Kidney epithelial cell (primary cell): ENCODE data around the gene CDRT4. TPM values are rescaled to one million over a fixed set of nuclear protein-coding genes. Genes with fewer than 3 reads are reported as not detected.
A peak's percentile ranks its signal among the peaks of the same experiment; 100 is the strongest.
"Not testable (repeated sequence)": the region's sequence is repeated elsewhere in the genome, so short reads cannot be mapped to it uniquely, and the experiment has no call there.

ENCODE experiments used
- DNase-seq: peaks from one replicate; pipeline ENCODE4 v3.0.0-alpha.2; 2010; ENCODE audit warnings: low read depth
- H3K27me3 ChIP-seq: 2 replicates; pipeline ENCODE4 v1.6.0; 2011; ENCODE audit warnings: low read length; ENCODE audit not compliant: control insufficient read depth, insufficient read depth
- H3K36me3 ChIP-seq: 2 replicates; pipeline ENCODE4 v1.5.1; 2011; ENCODE audit warnings: low read length; ENCODE audit not compliant: control insufficient read depth, insufficient read depth
- H3K4me3 ChIP-seq: 2 replicates; pipeline ENCODE4 v1.5.1; 2011; ENCODE audit warnings: low read depth, mild to moderate bottlenecking, control low read depth, low read length
- total RNA-seq: library from RNA; depleted of rRNA; stranded (reverse); fragments of >200 nt; gene quantifications from 2 replicates; pipeline ENCODE4 v1.2.3, GENCODE V29; 2015
- TF ChIP-seq, protein P1 (sequence below): IDR thresholded peaks from 2 replicates; pipeline ENCODE4 v1.5.1; 2011; ENCODE audit warnings: mild to moderate bottlenecking, moderate library complexity, low read length, control low read depth, inconsistent platforms; ENCODE audit not compliant: insufficient read depth, poor library complexity, severe bottlenecking

Gene CDRT4
- total RNA-seq, 1 donor from 2014 or later: 3.6 TPM

DNA sequence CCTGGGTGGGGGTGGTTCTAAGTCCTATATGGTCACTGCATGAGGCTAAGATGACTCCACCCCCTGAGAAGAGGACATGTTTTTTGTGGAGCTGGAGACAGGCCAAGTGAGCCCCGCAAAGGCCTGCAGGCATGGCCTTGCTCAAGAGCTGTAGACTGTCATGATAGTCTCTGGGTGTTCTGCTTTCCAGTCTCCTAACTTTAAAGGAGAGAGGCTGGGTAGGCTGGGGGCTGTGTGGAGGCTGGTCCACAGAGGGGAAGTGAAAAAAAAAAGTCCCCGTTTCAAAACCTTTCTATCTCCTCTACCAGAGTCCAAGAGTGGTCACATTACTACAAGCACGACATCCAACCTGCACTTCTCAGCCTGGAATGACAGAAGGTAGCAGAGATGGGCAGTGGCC lies 27.1 kb downstream of the CDRT4 start:
- H3K4me3 ChIP-seq: no peak overlapping the region
- TF ChIP-seq, protein P1, sequence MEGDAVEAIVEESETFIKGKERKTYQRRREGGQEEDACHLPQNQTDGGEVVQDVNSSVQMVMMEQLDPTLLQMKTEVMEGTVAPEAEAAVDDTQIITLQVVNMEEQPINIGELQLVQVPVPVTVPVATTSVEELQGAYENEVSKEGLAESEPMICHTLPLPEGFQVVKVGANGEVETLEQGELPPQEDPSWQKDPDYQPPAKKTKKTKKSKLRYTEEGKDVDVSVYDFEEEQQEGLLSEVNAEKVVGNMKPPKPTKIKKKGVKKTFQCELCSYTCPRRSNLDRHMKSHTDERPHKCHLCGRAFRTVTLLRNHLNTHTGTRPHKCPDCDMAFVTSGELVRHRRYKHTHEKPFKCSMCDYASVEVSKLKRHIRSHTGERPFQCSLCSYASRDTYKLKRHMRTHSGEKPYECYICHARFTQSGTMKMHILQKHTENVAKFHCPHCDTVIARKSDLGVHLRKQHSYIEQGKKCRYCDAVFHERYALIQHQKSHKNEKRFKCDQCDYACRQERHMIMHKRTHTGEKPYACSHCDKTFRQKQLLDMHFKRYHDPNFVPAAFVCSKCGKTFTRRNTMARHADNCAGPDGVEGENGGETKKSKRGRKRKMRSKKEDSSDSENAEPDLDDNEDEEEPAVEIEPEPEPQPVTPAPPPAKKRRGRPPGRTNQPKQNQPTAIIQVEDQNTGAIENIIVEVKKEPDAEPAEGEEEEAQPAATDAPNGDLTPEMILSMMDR: no peak
- no peaks in the 10 kb centered on the region for H3K36me3 ChIP-seq
- no peaks in the 10 kb centered on the region for H3K27me3 ChIP-seq
- DNase-seq: no peak

DNA sequence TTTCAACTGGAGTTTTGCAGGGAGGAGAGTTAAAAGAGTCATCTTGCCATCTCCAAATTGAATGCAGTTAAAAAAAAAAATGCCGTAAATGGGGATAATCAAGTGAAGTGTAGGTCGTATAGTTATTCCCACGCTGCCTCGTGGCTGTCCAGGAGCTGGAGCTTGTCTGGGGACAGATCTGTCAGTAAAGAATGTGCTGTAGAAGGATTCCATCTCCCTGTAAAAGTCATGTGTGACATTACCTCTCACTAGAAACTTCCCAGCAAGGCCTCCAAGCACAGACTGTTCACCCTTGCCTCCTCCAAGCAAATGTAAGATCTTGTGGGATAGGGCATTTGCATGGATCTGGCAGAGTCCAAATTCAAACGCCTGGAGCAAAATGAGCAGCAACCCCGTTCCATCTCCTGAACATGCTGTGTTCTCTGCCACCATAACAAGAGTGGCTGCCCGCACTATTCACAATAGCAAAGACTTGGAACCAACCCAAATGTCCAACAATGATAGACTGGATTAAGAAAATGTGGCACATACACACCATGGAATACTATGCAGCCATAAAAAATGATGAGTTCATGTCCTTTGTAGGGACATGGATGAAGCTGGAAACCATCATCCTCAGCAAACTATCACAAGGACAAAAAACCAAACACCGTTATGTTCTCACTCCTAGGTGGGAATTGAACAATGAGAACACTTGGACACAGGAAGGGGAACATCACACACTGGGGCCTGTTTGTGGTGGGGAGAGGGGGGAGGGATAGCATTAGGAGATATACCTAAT lies 28.0 kb downstream of the CDRT4 start:
- H3K36me3 ChIP-seq, H3K27me3 ChIP-seq, H3K4me3 ChIP-seq, DNase-seq: not testable (repeated sequence)

DNA sequence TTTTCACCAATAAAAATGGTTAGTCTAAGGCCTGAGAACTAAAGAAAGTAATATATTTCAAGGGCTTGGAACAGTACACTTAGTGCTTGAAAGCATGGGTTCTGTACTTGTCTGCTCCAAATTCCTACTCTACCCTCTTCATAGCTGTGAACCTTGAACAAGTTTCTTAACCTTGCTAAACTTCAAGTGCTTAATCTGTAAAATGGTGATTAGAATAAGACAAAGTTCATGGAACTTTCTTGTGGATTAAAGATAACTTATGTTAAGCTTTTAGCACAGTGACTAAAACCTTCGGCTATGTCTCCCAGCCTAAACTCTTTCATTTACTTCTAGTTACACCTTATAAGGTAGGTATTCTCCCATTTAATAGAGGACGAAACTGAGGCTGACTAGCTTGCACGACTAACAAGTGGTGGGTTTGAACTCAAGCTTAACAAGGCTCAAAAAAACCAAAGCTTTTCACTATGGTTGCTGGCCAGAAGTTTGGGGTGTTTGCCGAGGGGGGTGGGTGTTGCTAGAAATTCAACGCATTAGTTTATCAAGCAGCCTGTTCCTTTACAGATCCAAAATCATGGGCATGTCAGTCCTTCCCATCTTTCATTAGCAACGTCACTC lies 28.8 kb downstream of the CDRT4 start:
- TF ChIP-seq, protein P1: no peak
- H3K27me3 ChIP-seq: no peaks in the 10 kb centered on the region
- no peaks in the 10 kb centered on the region for H3K36me3 ChIP-seq
- DNase-seq: no peak
- H3K4me3 ChIP-seq: no peak overlapping the region

DNA sequence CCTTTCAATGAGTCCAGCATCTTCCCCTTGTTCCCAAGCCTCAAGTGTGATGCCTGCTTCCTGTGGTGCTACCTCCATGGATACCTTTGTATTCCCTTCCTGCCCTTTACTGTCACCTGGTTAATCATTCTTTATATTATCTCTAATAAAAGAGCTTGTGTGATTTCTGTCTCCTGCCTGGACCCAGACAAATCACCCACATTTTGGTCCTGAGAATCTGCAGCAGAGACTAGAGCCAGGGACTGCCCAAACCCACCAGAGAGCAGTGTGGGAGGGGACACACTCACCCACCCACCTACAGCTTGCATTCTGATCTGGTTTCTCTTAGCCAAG lies 30.2 kb downstream of the CDRT4 start:
- TF ChIP-seq, protein P1: no peak
- Histone ChIP-seq H3K27me3 (no peaks in the 10 kb centered on the region), H3K36me3 (no peaks in the 10 kb centered on the region), H3K4me3 (no peak overlapping the region)
- DNase-seq: no peak

DNA sequence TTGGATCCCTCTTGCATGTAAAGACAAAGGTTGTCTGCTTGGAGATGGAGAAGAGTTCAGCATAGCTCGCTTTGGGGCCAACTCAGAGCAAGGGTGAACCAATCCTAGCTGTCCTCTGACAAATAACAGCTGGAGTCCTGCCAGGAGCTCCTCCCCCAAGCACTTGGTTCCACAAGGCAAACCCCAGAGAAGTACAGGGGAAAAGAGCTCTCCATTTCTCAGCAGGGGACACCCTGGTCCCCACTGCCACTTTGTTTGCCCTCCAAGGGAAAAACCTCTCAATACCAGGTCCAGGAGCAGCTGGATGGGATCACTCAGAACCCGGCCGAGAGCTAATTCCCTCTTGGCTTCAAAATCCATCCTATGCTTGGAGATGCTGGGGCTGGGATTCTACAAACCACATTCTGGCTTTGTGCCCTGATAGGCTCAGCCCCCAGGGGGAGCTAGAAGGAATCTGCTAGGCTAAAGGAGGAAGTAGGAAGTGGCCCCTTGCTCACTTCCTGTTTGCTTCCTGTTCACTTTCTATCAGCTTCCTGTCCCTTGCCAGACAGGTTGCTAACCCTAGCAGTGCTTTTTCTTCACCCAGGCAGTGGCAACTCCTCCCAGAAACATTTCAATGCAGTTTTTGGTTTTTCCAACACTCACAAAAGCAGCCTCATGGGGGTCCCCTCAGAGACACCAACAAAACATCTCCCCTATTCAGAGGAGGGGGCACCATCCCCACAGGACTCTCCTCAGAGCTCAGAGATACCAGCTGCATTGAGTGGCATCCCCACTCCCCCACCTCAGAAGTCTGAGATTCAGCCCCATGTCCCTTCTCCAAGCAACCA lies 30.7 kb downstream of the CDRT4 start:
- TF ChIP-seq, protein P1: peak; percentile 35
- no peaks in the 10 kb centered on the region for H3K27me3 ChIP-seq
- no peak for DNase-seq

DNA sequence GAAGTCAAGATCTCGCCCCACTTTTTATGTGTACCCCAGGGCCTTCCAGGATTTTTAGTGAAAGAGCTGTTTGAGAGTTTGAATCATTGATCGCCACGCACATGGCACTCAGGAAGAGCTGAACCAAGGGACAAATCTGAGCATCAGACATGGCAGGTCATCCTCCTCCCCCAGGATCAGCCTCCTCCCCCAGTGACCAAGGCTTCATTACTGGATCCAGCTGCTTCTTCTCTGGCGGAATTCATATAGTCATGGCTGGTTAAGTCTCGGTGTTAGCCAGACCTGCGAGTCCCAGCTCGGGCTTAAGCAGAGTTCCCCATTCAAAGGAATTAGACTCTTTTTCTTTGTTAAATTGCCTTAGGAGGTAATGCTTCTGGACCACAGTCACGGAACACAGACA lies 32.5 kb downstream of the CDRT4 start:
- H3K4me3 ChIP-seq: no peak overlapping the region
- TF ChIP-seq, protein P1: no peak
- no peaks in the 10 kb centered on the region for H3K36me3 ChIP-seq
- DNase-seq: no peak
- H3K27me3 ChIP-seq: no peaks in the 10 kb centered on the region

More for the DNA sequence above, 30.7 kb downstream of the CDRT4 start:
- H3K4me3 ChIP-seq: no peak overlapping the region
- no peaks in the 10 kb centered on the region for H3K36me3 ChIP-seq
